ENCODE results near the gene ASB18. TPM values are rescaled to one million over a fixed set of nuclear protein-coding genes. Genes with fewer than 3 reads are reported as not detected.

The ASB18 gene
- polyA plus RNA-seq, 1 donor, result 0.03 TPM

DNA sequence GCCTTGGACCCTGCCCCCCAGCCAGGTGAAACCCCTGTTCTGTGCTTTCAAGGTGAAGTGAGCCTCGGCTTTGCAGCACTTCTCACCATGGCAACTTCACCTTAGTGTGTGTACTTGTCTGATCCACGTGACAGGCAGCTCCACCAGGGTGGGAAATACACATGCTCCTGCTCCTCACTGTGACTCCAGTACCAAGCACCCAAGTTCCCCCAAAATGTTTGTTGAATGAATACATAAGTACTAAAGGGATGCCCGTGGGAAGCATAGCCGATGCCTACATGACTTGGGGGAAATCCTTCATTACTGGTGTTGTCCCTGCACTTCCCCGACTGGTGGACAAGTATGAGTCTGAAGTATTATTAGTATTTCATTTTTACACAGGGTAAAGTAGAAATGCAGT lies 54.2 kb downstream of the ASB18 start:
- WGBS (ENCODE audit: insufficient coverage, low lambda C conversion rate), result no CpG with 5 or more reads among the region's 5 CpGs
- Histone ChIP-seq H3K27me3 (ENCODE audit: control insufficient read depth, insufficient read depth, low read length) (peaks cover 39% of the 10 kb centered on the region), H3K4me1 (ENCODE audit: control insufficient read depth, insufficient read depth, low read length) (no peaks in the 10 kb centered on the region), H3K27ac (ENCODE audit: low read length) (no peak overlapping the region), H3K4me3 (ENCODE audit: low read length) (no peak overlapping the region), H3K36me3 (ENCODE audit: control insufficient read depth, insufficient read depth, low read length) (no peaks in the 10 kb centered on the region), H3K9me3 (ENCODE audit: control insufficient read depth, low read depth, low read length) (no peaks in the 10 kb centered on the region)
- no peak for DNase-seq

DNA sequence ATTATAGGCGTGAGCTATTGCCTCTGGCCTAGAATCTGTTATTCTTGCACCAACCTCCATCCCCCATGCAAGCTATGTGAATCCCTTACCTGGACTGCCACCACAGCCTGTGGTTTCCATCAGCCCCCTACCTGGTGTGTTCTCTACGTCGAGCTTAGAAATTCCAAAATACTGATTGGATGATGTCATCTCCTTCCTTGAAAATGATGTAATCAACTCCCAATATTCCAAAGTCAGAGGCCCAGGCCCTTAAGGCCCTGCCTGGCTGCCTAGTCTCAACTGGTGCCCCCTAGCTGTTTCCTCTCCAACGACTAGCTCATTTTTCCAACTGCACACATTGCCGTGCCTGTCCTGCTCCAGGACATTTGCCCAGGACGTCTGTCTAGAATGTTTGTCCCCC lies 54.7 kb downstream of the ASB18 start:
- Histone ChIP-seq H3K27me3 (ENCODE audit: control insufficient read depth, insufficient read depth, low read length) (peaks cover 37% of the 10 kb centered on the region), H3K4me1 (ENCODE audit: control insufficient read depth, insufficient read depth, low read length) (no peaks in the 10 kb centered on the region)
- WGBS (ENCODE audit: insufficient coverage, low lambda C conversion rate), result no CpG with 5 or more reads among the region's 6 CpGs

GRCh38 chr2:236208019-236208926 lies 55.9 kb downstream of the ASB18 start:
- H3K36me3 ChIP-seq (ENCODE audit: control insufficient read depth, insufficient read depth, low read length), result no peaks in the 10 kb centered on the region
- no peak overlapping the region for H3K4me3 ChIP-seq (ENCODE audit: low read length)
- no peaks in the 10 kb centered on the region for H3K9me3 ChIP-seq (ENCODE audit: control insufficient read depth, low read depth, low read length)
- 87% methylated on average over 3 of the region's 28 CpGs for WGBS (ENCODE audit: insufficient coverage, low lambda C conversion rate)
- peaks cover 27% of the 10 kb centered on the region for H3K27me3 ChIP-seq (ENCODE audit: control insufficient read depth, insufficient read depth, low read length)
- DNase-seq, result no peak
- H3K4me1 ChIP-seq (ENCODE audit: control insufficient read depth, insufficient read depth, low read length), result no peaks in the 10 kb centered on the region
- no peak overlapping the region for H3K27ac ChIP-seq (ENCODE audit: low read length)

More for the DNA sequence above, 54.7 kb downstream of the ASB18 start:
- Histone ChIP-seq H3K36me3 (ENCODE audit: control insufficient read depth, insufficient read depth, low read length) (no peaks in the 10 kb centered on the region), H3K4me3 (ENCODE audit: low read length) (no peak overlapping the region), H3K9me3 (ENCODE audit: control insufficient read depth, low read depth, low read length) (no peaks in the 10 kb centered on the region), H3K27ac (ENCODE audit: low read length) (no peak overlapping the region)
- no peak for DNase-seq

- DNase-seq, result no peak
- Histone ChIP-seq H3K27ac (ENCODE audit: low read length) (no peak overlapping the region), H3K27me3 (ENCODE audit: control insufficient read depth, insufficient read depth, low read length) (peaks cover 28% of the 10 kb centered on the region), H3K4me1 (ENCODE audit: control insufficient read depth, insufficient read depth, low read length) (no peaks in the 10 kb centered on the region), H3K36me3 (ENCODE audit: control insufficient read depth, insufficient read depth, low read length) (no peaks in the 10 kb centered on the region), H3K9me3 (ENCODE audit: control insufficient read depth, low read depth, low read length) (no peaks in the 10 kb centered on the region), H3K4me3 (ENCODE audit: low read length) (no peak overlapping the region)
- WGBS (ENCODE audit: insufficient coverage, low lambda C conversion rate), result 90% methylated on average over 2 of the region's 11 CpGs
Measured at GRCh38 chr2:236207472-236207871, 56.7 kb downstream of the ASB18 start.

DNA sequence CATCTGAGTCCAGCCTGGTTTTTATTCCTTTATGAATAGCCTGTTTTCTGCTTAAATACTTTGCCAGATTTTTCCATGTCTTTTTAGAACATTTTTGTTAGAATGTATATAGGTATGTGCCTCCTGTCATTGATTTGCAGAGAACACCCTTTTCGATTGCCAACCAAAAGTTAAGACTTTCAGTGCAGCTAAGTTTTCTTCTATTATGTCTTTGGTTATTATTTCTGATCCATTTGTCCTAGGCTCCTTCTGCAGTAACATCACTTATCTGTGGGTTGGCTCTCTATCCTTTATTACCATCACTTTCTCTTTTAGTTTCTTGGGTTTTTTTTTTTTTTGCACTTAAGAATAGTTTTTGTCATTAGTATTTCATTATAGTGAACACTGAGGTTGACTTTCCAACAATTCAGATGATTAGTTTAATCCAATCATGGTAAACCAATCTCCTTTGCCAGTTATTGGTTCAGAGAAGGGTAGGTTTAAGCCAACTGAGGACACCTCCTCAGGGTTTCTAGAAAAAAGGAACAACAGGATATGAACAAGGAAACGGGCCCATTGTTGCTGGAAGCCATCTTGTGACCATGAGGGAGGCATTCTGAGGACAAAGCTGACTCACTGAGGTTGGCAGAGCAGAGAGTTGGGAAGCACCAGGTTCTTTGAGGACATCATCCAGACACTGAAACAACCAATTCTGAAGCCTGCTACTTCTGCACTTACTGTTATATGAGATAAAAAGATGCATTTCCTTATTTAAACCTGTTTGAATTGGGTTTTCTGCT lies 58.1 kb downstream of the ASB18 start:
- 100% methylated on average over 1 of the region's 2 CpGs for WGBS (ENCODE audit: insufficient coverage, low lambda C conversion rate)
- no peaks in the 10 kb centered on the region for H3K4me1 ChIP-seq (ENCODE audit: control insufficient read depth, insufficient read depth, low read length)
- H3K4me3 ChIP-seq (ENCODE audit: low read length), result no peak overlapping the region
- H3K36me3 ChIP-seq (ENCODE audit: control insufficient read depth, insufficient read depth, low read length), result no peaks in the 10 kb centered on the region
- DNase-seq, result no peak
- H3K9me3 ChIP-seq (ENCODE audit: control insufficient read depth, low read depth, low read length), result no peaks in the 10 kb centered on the region
- no peak overlapping the region for H3K27ac ChIP-seq (ENCODE audit: low read length)
- peaks cover 21% of the 10 kb centered on the region for H3K27me3 ChIP-seq (ENCODE audit: control insufficient read depth, insufficient read depth, low read length)

DNA sequence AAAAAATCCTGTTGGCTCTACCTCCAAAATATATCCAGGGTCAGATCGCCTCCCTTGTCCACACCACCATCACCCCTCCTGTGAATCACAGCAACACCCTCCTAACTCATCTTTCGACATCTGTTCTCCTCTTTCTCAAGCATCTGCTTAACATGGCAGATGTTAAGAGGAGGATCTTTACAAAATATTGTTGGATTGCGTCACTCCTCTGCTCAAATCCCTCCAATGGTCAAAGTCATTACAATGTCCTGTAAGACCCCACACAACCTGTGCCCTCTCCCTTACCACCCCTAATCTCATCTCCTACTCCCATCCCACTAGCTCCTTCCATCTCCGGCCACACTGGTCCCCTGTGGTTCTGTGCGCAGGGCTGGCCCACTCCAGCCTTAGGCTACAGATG lies 59.3 kb downstream of the ASB18 start:
- 92% methylated on average over 2 of the region's 5 CpGs for WGBS (ENCODE audit: insufficient coverage, low lambda C conversion rate)
- H3K27ac ChIP-seq (ENCODE audit: low read length), result no peak overlapping the region
- no peak for DNase-seq
- H3K27me3 ChIP-seq (ENCODE audit: control insufficient read depth, insufficient read depth, low read length), result peaks cover 14% of the 10 kb centered on the region
- H3K9me3 ChIP-seq (ENCODE audit: control insufficient read depth, low read depth, low read length), result no peaks in the 10 kb centered on the region
- H3K36me3 ChIP-seq (ENCODE audit: control insufficient read depth, insufficient read depth, low read length), result no peaks in the 10 kb centered on the region
- H3K4me3 ChIP-seq (ENCODE audit: low read length), result no peak overlapping the region
- no peaks in the 10 kb centered on the region for H3K4me1 ChIP-seq (ENCODE audit: control insufficient read depth, insufficient read depth, low read length)

DNA sequence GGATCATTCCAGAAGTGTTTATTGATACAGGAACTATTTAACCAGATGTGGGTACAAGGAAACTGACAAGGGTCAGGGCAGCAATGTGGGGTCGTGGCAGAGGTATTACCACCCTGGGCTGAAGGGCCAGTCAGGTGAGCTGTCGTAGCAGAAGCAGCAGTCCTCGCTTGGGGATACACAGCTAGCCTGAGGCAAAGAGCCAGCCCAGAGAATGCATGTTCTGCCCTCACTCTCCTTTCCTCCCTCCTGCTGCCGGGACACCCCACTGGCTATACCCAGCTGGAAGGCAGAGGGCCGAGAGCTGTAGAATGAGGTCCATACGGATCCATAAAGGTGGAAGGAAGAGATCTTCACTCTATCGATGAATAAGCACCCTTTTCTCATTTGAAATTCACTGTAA lies 63.8 kb downstream of the ASB18 start:
- Histone ChIP-seq H3K27me3 (ENCODE audit: control insufficient read depth, insufficient read depth, low read length) (peaks cover 4% of the 10 kb centered on the region), H3K27ac (ENCODE audit: low read length) (no peak overlapping the region), H3K36me3 (ENCODE audit: control insufficient read depth, insufficient read depth, low read length) (no peaks in the 10 kb centered on the region), H3K9me3 (ENCODE audit: control insufficient read depth, low read depth, low read length) (no peaks in the 10 kb centered on the region), H3K4me1 (ENCODE audit: control insufficient read depth, insufficient read depth, low read length) (no peaks in the 10 kb centered on the region), H3K4me3 (ENCODE audit: low read length) (no peak overlapping the region)
- WGBS (ENCODE audit: insufficient coverage, low lambda C conversion rate), result no CpG with 5 or more reads among the region's 7 CpGs
- DNase-seq, result no peak

GRCh38 chr2:236196366-236196765 lies 67.8 kb downstream of the ASB18 start:
- no peak for DNase-seq
- H3K4me3 ChIP-seq (ENCODE audit: low read length), result no peak overlapping the region
- no peak overlapping the region for H3K27ac ChIP-seq (ENCODE audit: low read length)
- no CpG with 5 or more reads among the region's 7 CpGs for WGBS (ENCODE audit: insufficient coverage, low lambda C conversion rate)
- peaks cover 7% of the 10 kb centered on the region for H3K27me3 ChIP-seq (ENCODE audit: control insufficient read depth, insufficient read depth, low read length)
- H3K4me1 ChIP-seq (ENCODE audit: control insufficient read depth, insufficient read depth, low read length), result no peaks in the 10 kb centered on the region
- H3K9me3 ChIP-seq (ENCODE audit: control insufficient read depth, low read depth, low read length), result no peaks in the 10 kb centered on the region
- H3K36me3 ChIP-seq (ENCODE audit: control insufficient read depth, insufficient read depth, low read length), result no peaks in the 10 kb centered on the region

DNA sequence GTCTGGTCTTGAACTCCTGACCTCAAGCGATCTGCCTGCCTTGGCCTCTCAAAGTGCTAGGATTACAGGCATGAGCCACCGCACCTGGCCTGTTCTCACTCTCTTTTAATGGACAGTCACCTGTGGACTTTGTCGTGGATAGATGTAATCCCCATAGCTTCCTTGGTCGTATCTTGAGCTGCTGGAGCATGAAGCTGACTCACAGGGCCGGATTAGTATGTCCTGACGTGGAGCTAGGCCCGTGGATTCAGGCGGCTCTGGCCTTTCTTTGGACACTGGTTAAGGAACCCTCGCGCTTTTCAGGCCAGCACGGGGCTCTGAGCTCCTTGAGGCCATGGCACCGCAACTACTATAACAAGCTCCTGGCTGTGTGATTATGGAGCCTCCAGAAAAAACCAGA lies 68.5 kb downstream of the ASB18 start:
- peaks cover 13% of the 10 kb centered on the region for H3K27me3 ChIP-seq (ENCODE audit: control insufficient read depth, insufficient read depth, low read length)
- H3K4me3 ChIP-seq (ENCODE audit: low read length), result no peak overlapping the region
- H3K36me3 ChIP-seq (ENCODE audit: control insufficient read depth, insufficient read depth, low read length), result no peaks in the 10 kb centered on the region
- DNase-seq, result no peak
- no peaks in the 10 kb centered on the region for H3K9me3 ChIP-seq (ENCODE audit: control insufficient read depth, low read depth, low read length)
- no peak overlapping the region for H3K27ac ChIP-seq (ENCODE audit: low read length)
- WGBS (ENCODE audit: insufficient coverage, low lambda C conversion rate), result no CpG with 5 or more reads among the region's 12 CpGs
- no peaks in the 10 kb centered on the region for H3K4me1 ChIP-seq (ENCODE audit: control insufficient read depth, insufficient read depth, low read length)

DNA sequence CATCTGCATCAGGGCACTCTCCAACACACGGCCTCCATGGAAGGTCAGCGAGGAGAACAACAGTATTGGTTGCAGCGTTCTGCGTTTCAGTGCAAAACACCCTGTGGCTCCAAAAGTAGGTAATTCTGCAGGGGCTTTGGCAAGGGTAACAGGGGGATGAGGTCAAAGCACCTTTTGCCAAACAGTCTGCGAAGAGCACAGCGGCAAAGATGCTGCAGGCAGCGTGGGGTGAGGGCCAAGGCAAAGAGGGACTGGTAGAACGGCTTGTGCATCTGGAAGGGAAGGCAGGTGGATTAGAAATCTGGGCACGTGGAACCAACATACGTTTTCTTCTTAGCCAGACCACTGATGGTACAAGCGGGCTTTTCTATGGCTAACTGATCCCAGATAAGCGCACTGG lies 69.4 kb downstream of the ASB18 start:
- WGBS (ENCODE audit: insufficient coverage, low lambda C conversion rate), result no CpG with 5 or more reads among the region's 12 CpGs
- H3K27me3 ChIP-seq (ENCODE audit: control insufficient read depth, insufficient read depth, low read length), result peaks cover 13% of the 10 kb centered on the region
- H3K4me1 ChIP-seq (ENCODE audit: control insufficient read depth, insufficient read depth, low read length), result no peaks in the 10 kb centered on the region
- no peaks in the 10 kb centered on the region for H3K36me3 ChIP-seq (ENCODE audit: control insufficient read depth, insufficient read depth, low read length)
- no peaks in the 10 kb centered on the region for H3K9me3 ChIP-seq (ENCODE audit: control insufficient read depth, low read depth, low read length)
- no peak for DNase-seq
- no peak overlapping the region for H3K27ac ChIP-seq (ENCODE audit: low read length)
- H3K4me3 ChIP-seq (ENCODE audit: low read length), result no peak overlapping the region

Data from large intestine (tissue), 3 donors.